DND-41 (cell line): ENCODE measurements around the gene CPO.

Source experiments
- ATAC-seq: fragments of 200-7000 bp; cut with Tn5 transposase; 3 replicates; pipeline ENCODE4 v1.9.1; 2021; ENCODE audit warnings: low read depth; ENCODE audit not compliant: insufficient read depth
- DNase-seq: peaks from one replicate; pipeline ENCODE4 v3.0.0-alpha.2; 2020
- H2AFZ ChIP-seq: 2 replicates; pipeline ENCODE4 v1.6.0; 2012; ENCODE audit warnings: low read depth, low read length
- H3K27ac ChIP-seq: 2 replicates; pipeline ENCODE4 v1.5.1; 2012; ENCODE audit warnings: low read length, inconsistent platforms
- H3K27me3 ChIP-seq: fragments of 200-600 bp; sonication (generic); 2 replicates; pipeline ENCODE4 v1.6.0; 2012; ENCODE audit warnings: low read length, mild to moderate bottlenecking, inconsistent platforms; ENCODE audit not compliant: insufficient read depth, poor library complexity
- H3K36me3 ChIP-seq: 2 replicates; pipeline ENCODE4 v1.5.1; 2012; ENCODE audit warnings: low read length, inconsistent platforms; ENCODE audit not compliant: insufficient read depth
- H3K4me1 ChIP-seq: 2 replicates; pipeline ENCODE4 v1.5.1; 2012; ENCODE audit warnings: mild to moderate bottlenecking, low read length; ENCODE audit not compliant: insufficient read depth
- H3K4me2 ChIP-seq: 2 replicates; pipeline ENCODE4 v1.6.0; 2012; ENCODE audit warnings: mild to moderate bottlenecking, moderate library complexity, low read length, inconsistent platforms; ENCODE audit not compliant: insufficient read depth
- H3K4me3 ChIP-seq, 2 experiments: fragments of 200-600 bp in 1 of 2; shearing (Covaris generic) in 1 of 2; 2 replicates each; pipeline ENCODE4 v1.5.1; 2012 to 2016; ENCODE audit warnings: inconsistent platforms in 2 of 2, low read length in 2 of 2, mild to moderate bottlenecking in 2 of 2, low read depth in 1 of 2, moderate library complexity in 1 of 2
- H3K79me2 ChIP-seq: 2 replicates; pipeline ENCODE4 v1.6.0; 2012; ENCODE audit warnings: low read length, inconsistent platforms; ENCODE audit not compliant: insufficient read depth
- H3K9ac ChIP-seq: 2 replicates; pipeline ENCODE4 v1.6.0; 2012; ENCODE audit warnings: low read depth, mild to moderate bottlenecking, inconsistent platforms, low read length, moderate library complexity
- H3K9me3 ChIP-seq: 2 replicates; pipeline ENCODE4 v1.5.1; 2012; ENCODE audit warnings: low read length, moderate library complexity, mild to moderate bottlenecking, inconsistent platforms; ENCODE audit not compliant: insufficient read depth, severe bottlenecking
- H4K20me1 ChIP-seq: 2 replicates; pipeline ENCODE4 v1.6.0; 2012; ENCODE audit warnings: low read length; ENCODE audit not compliant: insufficient read depth
- CTCF ChIP-seq: IDR thresholded peaks from 2 replicates; pipeline ENCODE4 v1.5.1; 2012; ENCODE audit warnings: borderline replicate concordance, low read length, moderate library complexity, mild to moderate bottlenecking; ENCODE audit not compliant: poor library complexity, severe bottlenecking; ENCODE audit errors: extremely low read depth
- EZH2 ChIP-seq: IDR thresholded peaks from 3 replicates; pipeline ENCODE4 v1.6.1; 2012; ENCODE audit warnings: borderline replicate concordance, low read depth, mild to moderate bottlenecking, moderate library complexity, low read length, inconsistent platforms; ENCODE audit not compliant: severe bottlenecking

The CPO gene

GRCh38 chr2:206991070-206991469 lies 51.8 kb downstream of the CPO start:
- Histone ChIP-seq H3K27ac (no peak overlapping the region), H3K9me3 (no peaks in the 10 kb centered on the region), H4K20me1 (no peaks in the 10 kb centered on the region), H2AFZ (no peak overlapping the region), H3K36me3 (no peaks in the 10 kb centered on the region), H3K4me1 (no peaks in the 10 kb centered on the region), H3K79me2 (no peaks in the 10 kb centered on the region), H3K4me3 (no peak overlapping the region), H3K4me2 (no peak overlapping the region), H3K27me3 (peaks cover 5% of the 10 kb centered on the region), H3K9ac (no peak overlapping the region)
- TF ChIP-seq EZH2 (no peak), CTCF (no peak)
- DNase-seq (no peak), ATAC-seq (no peak)

- Histone ChIP-seq H3K36me3 (no peaks in the 10 kb centered on the region), H3K9me3 (no peaks in the 10 kb centered on the region), H3K4me1 (no peaks in the 10 kb centered on the region), H3K9ac (no peak overlapping the region), H2AFZ (no peak overlapping the region), H4K20me1 (no peaks in the 10 kb centered on the region), H3K79me2 (no peaks in the 10 kb centered on the region), H3K27ac (no peak overlapping the region), H3K27me3 (no peaks in the 10 kb centered on the region), H3K4me2 (no peak overlapping the region), H3K4me3 (no peak overlapping the region)
- no peak for DNase-seq
- no peak for ATAC-seq
- TF ChIP-seq EZH2 = no peak
Observed at GRCh38 chr2:206993396-206993911, 54.1 kb downstream of the CPO start.

GRCh38 chr2:206993964-206994363 lies 54.6 kb downstream of the CPO start:
- Histone ChIP-seq H3K4me3 (no peak overlapping the region), H3K9ac (no peak overlapping the region), H3K79me2 (no peaks in the 10 kb centered on the region), H4K20me1 (no peaks in the 10 kb centered on the region), H3K27ac (no peak overlapping the region), H2AFZ (no peak overlapping the region), H3K27me3 (no peaks in the 10 kb centered on the region), H3K36me3 (no peaks in the 10 kb centered on the region), H3K4me1 (no peaks in the 10 kb centered on the region), H3K4me2 (no peak overlapping the region), H3K9me3 (no peaks in the 10 kb centered on the region)
- DNase-seq (no peak), ATAC-seq (no peak)
- no peak for TF ChIP-seq CTCF
- no peak for TF ChIP-seq EZH2

- no peaks in the 10 kb centered on the region for H3K27me3 ChIP-seq
- TF ChIP-seq CTCF (no peak), EZH2 (no peak)
- H3K4me1 ChIP-seq = no peaks in the 10 kb centered on the region
- no peaks in the 10 kb centered on the region for H4K20me1 ChIP-seq
- no peaks in the 10 kb centered on the region for H3K79me2 ChIP-seq
- H3K36me3 ChIP-seq = no peaks in the 10 kb centered on the region
- no peak overlapping the region for H3K9ac ChIP-seq
- no peak overlapping the region for H3K4me2 ChIP-seq
- H2AFZ ChIP-seq = no peak overlapping the region
- no peak overlapping the region for H3K27ac ChIP-seq
- ATAC-seq = no peak
- DNase-seq = no peak
- peaks cover 2% of the 10 kb centered on the region for H3K9me3 ChIP-seq
- H3K4me3 ChIP-seq = no peak overlapping the region
Observed at GRCh38 chr2:206996556-206997065, 57.3 kb downstream of the CPO start.
